NCI-H1930 (cell line): ENCODE results near the gene CCDC15.

Experiments used
- DNase-seq, 2 experiments: peaks; one replicate each; lab custom pipeline; 2025; lab: John Stamatoyannopoulos, UW

The CCDC15 gene

GRCh38 chr11:125064070-125064469 is 110.1 kb downstream of the CCDC15 start:
- no peak for DNase-seq

- DNase-seq, result no peak
Measured at GRCh38 chr11:125068368-125068767, 114.4 kb downstream of the CCDC15 start.

GRCh38 chr11:125069008-125069407 is 115.0 kb downstream of the CCDC15 start:
- DNase-seq, result no peak

- DNase-seq, result no peak
Measured at GRCh38 chr11:125069796-125070195, 115.8 kb downstream of the CCDC15 start.

- DNase-seq, result no peak
Measured at GRCh38 chr11:125070699-125071254, 116.8 kb downstream of the CCDC15 start.

GRCh38 chr11:125071435-125071834 is 117.4 kb downstream of the CCDC15 start:
- DNase-seq, result no peak

- no peak for DNase-seq
Measured at GRCh38 chr11:125071846-125072217, 117.8 kb downstream of the CCDC15 start.

- no peak for DNase-seq
Measured at GRCh38 chr11:125072218-125072960, 118.4 kb downstream of the CCDC15 start.

- DNase-seq, result no peak
Measured at GRCh38 chr11:125072961-125073590, 119.1 kb downstream of the CCDC15 start.

- no peak for DNase-seq
Measured at GRCh38 chr11:125073616-125074483, 119.8 kb downstream of the CCDC15 start.

GRCh38 chr11:125074511-125075241 is 120.7 kb downstream of the CCDC15 start:
- DNase-seq, result no peak

GRCh38 chr11:125075242-125075625 is 121.2 kb downstream of the CCDC15 start:
- DNase-seq, result no peak

- no peak for DNase-seq
Measured at GRCh38 chr11:125075900-125076317, 121.9 kb downstream of the CCDC15 start.

- no peak for DNase-seq
Measured at GRCh38 chr11:125076378-125076945, 122.5 kb downstream of the CCDC15 start.

- no peak for DNase-seq
Measured at GRCh38 chr11:125078016-125078415, 124.0 kb downstream of the CCDC15 start.

- DNase-seq, result no peak
Measured at GRCh38 chr11:125078516-125079140, 124.6 kb downstream of the CCDC15 start.

- no peak for DNase-seq
Measured at GRCh38 chr11:125079151-125079877, 125.3 kb downstream of the CCDC15 start.

GRCh38 chr11:125079878-125080530 is 126.0 kb downstream of the CCDC15 start:
- no peak for DNase-seq

GRCh38 chr11:125080531-125080911 is 126.5 kb downstream of the CCDC15 start:
- no peak for DNase-seq
